HL-60/S4 (cell line): Measurements from ENCODE around the gene DRC7.

Experiments
- in situ Hi-C: fragments of 300-500 bp; cut with MboI; formaldehyde crosslinking; loops from 2 replicates; pipeline ENCODE4 v1.14.3; 2022; ENCODE audit warnings: low sequenced_read_pairs

DRC7 gene

DNA sequence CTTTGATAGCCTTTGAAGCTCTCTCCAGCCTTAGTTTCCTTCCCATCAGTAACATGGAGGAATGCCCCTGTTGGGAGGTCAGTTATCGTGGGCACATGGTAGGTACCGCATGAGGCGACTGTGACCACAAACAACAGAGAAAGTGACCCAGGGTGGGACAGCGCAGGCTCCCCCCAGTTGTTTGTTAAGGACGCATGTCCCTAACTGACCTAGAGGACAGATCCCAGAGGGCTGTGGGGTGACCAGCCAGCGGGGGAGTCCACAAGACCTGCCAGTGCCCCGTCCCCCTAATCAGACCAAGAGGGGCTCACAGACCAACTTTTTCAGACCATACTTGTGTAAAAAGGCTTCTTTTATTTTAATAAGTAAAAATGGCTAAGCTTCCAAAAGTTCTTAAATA, 63.3 kb downstream of the DRC7 start:
- in situ Hi-C loops, result loop anchor here (10.0 to 25.0 kb wide), 2 partner anchors 107 to 254 kb away; partner anchors contain the start of genes USB1 and ZNF319

DNA sequence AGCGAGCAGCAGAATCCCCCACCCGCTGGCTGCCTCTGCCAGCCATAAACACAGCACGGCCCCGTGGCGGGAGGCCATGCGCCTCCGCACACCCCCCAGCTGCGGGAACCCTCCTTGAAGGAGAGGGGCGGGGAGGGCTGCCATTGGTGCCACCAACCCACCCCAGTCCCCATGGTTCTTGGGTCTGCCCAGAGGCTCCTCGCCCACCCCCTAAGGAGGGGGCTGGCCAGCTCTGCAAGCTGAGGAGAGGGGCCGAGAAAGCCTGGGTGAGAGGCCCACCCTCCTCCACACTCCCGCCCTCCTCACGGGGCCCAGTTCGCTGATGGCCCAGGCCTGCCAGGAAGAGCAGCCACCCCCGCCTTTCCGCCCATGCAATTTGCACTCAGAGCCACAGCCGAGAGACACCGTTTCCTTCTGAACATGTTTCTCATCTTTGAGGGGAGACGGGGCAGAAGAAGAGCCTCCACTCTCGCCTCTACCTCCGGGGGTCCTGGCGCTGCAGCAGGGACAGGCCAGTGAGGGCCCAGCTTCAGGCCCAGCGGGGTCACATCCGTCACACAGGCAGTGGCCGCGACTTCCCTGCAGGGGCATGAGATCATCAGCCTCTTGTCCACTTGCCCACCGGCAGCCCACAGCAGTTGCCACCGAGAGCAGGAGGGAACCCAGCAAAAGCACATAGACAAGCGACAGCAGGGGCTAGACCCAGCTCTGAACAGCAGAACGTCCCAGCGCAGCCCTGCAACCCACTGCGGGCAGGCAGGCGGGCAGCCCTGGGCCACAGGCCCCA, 63.9 kb downstream of the DRC7 start:
- in situ Hi-C loops, result loop anchor here (10.0 to 25.0 kb wide), 2 partner anchors 106 to 254 kb away; partner anchors contain the start of genes USB1 and ZNF319

DNA sequence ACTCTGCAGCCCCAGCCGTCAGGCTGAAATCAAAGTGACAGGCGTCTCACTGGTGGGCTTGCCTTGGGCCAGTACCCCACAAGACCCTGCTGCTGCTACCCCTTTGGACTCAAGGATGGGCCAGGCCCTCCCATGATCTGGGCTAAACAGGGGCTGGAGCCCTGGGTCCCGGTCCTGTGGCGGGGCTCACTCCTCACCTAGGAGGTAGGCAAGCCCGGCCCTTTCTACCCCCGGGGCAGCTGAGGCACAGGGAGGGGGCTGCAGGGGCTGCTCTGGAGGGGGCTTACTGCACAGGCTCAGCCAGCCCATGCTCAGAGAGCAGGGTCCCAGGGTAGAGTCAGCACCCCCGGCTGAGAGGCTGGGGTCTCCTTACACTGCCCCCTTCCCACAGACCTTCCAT, 64.5 kb downstream of the DRC7 start:
- in situ Hi-C loops, result loop anchor here (10.0 to 25.0 kb wide), 2 partner anchors 106 to 253 kb away; partner anchors contain the start of genes USB1 and ZNF319

DNA sequence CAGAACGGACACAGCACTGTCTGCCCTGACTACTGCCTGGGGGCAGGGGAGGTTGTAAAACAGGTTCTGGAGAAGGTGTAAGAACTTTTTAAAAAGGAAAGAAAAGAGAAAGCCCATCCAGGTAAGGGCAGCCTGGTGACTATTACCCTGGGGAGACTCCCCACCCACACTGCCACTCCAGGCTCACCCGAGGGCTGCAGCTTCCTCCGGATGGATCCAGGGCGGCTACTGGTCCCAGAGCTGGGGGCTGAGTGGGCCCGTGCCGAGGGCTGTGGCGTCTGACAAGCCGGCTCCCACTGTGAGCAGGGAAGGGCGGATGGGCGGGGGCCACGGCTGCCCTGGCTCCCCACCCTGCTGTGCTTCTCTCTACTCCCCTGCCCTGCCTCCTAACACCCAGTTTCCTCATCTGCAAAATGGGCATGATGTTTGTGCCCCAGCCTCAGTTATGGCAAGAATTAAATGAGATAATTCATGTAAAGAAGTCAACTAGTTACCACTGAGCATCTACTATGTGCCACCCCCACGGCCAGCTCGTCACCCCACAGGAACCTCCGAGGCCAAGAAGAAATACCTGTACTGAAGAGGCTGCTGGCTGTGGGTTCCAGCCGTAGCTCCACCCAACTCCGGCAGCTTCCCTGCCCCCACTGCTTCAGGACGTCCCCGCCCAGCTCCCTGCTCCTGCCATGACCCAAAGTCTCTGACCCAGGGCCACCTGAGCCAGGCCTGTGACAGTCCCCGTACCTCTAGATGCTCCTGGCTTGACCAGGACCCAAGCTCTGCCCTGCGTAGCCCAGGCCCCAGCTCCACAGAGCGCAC, 65.1 kb downstream of the DRC7 start:
- in situ Hi-C loops, result loop anchor here (10.0 to 25.0 kb wide), 2 partner anchors 105 to 253 kb away; partner anchors contain the start of genes USB1 and ZNF319

DNA sequence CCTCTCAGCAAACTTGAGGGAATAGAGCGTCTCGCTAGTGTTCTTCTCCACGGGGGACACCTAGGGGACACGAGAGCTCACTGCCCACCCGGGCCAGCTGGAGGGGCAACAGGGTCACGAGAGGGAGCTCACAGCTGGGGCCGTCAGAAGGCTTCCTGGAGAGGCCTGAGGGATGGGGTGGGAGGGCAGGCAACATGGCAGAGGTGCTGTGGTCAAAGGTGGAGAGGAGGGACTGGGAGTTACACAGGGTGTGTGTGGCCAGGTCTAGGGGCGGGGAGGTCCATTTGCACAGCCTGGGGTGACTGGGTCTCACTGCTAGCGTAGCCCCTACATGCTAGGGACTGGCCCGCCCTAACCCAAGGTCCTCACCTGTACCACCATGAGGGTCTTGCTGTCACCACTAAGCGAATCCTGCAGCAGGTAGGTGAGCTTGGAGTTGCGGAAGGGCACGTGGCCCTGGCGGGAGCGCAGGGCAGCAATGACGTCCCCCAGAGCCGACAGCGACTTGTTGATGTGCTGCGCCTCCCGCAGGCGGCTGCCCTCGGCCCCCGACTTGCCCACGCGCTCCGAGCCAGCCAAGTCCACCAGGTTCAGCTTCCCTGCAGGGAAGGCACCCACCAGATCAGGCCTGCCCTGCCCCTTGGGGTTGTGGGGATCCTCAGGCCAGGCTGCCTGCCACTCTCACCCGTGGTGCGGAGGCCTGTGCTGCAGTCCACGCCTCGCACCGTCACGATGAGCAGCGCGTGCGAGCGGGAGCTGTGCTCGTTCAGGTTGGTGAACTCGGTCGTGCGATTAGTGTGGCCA, 66.0 kb downstream of the DRC7 start:
- in situ Hi-C loops, result loop anchor here (25.0 kb wide), 1 partner anchor 252 kb away; the partner anchor contains the start of genes USB1 and ZNF319

DNA sequence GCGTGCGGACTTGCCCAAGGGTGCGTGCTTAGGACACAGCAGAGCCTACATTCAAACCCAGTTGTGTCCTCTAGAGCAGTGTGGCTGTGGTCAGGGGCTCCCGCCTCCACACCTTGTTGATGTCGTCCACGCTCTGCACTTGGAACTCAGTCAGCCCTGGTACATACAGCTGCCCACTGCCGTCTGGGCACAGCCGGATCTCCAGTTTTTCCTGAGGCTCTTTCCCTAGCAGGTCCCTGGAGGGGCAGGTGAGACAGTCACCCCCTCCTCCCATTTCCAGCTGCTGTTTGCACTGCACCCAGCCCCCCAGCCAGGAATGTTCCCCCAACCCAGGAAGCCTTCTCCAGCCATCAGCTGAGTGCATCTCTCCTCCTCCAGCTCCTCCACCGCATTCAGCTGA, 66.7 kb downstream of the DRC7 start:
- in situ Hi-C loops, result loop anchor here (25.0 kb wide), 1 partner anchor 251 kb away; the partner anchor contains the start of genes USB1 and ZNF319

DNA sequence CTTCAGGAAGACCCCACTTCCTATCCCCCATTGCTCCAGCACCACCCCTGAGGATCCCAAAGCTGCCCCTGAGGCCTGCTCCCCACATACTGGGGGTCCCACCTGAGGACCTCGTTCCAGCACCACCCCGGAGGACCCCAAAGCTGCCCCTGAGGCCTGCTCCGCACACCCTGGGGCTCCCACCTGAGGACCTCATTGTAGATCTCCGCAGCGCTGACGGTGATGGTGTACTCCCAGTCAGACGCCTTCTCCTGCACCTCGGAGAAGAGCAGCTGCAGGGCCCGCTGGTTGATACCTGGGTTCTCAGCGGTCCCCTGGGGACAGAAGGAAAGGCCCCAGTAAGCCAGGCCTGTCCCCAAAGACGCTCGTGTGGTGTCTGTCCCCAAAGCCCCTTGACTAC, 67.4 kb downstream of the DRC7 start:
- in situ Hi-C loops, result loop anchor here (25.0 kb wide), 1 partner anchor 250 kb away; the partner anchor contains the start of genes USB1 and ZNF319

DNA sequence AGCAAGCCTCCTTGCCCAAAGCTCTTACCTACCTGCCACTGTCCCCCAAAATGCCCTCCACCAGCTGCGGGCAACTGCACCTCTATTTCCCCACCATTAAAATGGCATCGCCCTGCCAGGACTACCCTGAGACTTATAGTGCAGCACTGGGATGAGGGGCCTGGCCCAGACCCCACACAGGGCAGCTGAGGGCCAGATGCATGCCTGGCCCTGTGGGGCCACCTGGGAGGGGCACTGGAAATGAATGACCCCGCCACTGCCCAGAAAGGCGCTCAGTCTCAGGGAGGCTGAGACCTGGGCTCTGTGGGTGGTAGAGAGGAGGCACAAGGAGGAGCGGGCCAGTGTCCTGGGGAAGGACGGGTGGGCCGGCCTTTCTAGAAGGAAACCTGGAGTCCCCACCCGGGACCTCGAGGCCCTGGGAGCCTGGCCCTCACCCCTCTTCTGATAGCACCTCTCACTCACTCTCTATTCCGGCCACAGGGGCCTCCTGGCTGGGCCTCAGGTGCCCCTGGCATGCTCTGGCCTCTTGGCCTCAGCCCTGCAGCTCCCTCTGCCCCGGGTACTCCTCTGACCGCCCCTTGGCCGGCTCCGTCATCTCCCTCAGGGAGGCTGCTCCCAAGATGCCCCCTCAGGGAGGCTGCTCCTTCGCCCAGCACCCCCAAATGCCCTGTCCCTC, 67.9 kb downstream of the DRC7 start:
- in situ Hi-C loops, result loop anchor here (25.0 kb wide), 1 partner anchor 250 kb away; the partner anchor contains the start of genes USB1 and ZNF319

DNA sequence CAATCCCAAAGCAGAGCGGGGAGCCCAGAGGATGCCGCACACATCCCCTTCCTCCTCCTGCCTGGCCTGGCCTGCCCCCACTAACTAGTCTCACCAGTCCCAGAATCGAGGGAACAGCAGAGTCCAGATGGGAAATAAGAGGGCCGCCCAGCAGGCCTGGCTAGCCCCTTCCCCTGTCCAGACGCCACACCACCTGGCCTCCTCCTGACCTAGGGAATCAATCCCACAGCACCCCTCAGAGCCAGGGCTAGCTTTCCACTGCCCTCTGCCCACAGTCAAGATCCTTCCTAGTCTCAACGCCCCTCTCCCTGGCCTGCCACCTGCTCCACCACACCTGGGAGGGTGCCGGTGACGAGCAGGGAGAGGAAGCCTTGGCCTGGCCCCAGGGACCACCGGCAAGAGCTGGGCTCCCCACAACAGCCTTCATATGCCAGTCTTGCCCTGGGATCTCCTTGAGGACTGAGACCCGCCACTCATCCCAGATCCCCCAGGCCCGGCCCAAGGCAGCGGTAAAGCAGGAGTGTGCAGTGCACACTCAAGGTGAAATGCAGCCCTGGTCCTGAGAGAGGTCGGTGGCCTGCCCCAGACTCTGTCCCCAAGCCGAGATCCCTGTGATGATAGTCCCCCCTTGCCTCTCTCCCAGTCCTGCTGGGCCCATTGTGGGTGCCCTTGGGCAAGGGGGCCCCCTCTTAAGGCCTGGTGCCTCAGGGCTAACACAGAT, 68.8 kb downstream of the DRC7 start:
- in situ Hi-C loops, result loop anchor here (25.0 kb wide), 1 partner anchor 249 kb away; the partner anchor contains the start of genes USB1 and ZNF319

DNA sequence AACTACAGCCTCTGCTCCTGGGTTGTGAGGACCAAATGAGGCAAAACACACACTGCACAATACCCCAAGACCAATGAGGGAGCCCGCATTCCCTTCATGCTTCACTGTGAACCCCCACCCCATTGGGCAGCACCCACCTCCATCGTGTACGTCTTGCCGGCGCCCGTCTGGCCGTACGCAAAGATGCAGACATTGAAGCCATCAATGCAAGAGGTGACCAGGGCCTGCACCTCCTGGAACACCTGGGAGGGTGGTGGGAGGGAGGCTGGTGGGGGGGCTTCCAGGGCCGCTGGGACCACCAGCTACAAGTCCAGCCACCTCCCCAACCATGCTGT, 69.4 kb downstream of the DRC7 start:
- in situ Hi-C loops, result loop anchor here (25.0 kb wide), 1 partner anchor 248 kb away; the partner anchor contains the start of genes USB1 and ZNF319

DNA sequence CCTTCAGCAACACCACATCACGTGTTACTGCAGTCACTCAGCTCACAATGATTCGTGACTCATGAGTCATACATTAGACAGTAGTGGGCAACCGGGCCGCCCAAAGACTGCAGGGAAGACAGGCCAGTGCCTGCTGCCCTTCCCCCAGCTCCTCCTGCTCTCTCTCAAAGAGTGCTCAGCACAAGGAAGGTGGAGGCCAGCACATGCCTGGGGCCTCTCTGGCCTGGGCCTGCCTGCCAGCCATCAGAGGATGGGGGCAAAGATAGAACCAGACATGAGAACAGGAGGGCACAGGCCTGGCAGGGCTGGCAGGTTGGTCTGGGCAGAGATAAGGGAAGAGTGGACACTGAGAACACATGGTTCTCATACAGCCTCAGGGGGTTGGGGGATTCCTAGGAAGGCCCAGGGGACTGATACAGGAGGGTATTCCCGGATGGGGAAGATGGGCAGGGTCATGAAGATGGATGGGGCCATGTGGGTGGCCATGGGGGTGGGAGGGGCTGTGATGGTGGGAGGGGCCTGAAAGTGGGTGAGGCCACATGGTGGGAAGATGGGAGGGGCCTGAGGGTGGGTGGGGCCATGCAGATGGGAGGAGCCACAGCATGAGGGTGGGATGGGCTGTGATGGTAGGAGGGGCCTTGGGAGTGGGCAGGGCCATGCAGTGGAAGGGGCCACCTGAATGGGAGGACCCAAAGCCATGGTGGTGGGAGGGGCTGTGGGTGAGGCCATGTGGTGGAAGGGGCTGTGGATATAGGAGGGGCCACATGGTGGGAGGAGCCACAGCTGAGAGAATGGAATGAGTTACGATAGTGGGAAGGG, 69.9 kb downstream of the DRC7 start:
- in situ Hi-C loops, result loop anchor here (25.0 kb wide), 1 partner anchor 248 kb away; the partner anchor contains the start of genes USB1 and ZNF319

DNA sequence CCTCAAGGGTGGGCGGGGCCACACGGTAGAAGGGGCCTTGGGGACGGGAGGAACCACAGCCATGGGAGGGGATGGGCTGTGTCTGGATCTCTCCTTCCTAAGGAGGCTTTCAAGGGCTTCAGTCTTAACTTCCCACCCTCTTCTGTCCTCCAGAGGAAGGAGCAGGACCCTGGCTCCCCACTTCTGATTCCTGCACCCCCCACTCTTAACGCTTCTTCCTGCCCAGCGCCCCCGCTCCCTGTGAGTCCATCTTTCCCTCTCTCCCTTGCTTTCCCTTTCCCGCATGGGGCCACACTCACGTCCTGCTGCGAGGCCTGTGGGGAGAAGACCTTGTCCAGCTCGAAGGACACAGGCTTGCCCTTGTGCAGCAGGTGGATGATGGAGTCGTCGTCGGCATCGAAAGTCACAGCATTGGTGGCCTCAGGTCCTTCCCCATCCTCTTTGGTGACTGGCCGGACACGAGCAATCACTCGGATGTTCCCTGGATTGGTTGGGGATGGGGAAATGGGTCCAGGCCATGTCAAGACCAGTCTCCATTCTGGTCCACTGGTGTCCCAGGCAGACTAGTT, 70.6 kb downstream of the DRC7 start:
- in situ Hi-C loops, result loop anchor here (25.0 kb wide), 1 partner anchor 247 kb away; the partner anchor contains the start of genes USB1 and ZNF319

DNA sequence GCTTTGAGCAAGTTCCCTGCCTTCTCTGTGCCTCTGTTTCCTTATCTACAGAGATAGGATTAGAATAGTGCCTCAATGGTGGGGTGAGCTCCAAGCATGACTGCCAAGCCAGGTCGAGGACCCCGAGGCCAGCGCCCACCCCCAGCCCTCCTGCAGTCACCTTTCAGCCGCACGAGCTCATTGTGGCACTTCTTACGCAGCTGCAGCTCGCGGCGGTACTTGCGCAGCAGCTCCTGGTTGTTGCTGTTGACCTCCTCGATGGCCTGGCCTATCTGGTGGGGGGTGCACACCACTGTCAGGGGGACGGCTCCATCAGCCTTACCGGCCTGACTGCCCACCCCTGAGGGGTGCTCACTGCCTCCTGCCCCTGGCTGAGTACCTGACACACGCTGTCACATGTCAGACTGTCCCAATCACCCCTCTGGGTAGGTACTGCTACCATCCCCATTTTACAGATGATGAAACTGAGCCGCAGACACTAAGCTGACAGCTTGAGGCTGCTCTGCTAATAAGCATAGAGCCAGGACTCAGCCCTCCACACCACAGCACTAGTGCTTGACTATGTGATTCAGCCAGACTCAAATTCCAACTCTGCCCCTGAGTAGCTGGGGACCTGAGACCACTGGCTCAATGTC, 72.2 kb downstream of the DRC7 start:
- in situ Hi-C loops, result loop anchor here (25.0 kb wide), 1 partner anchor 245 kb away; the partner anchor contains the start of genes USB1 and ZNF319

DNA sequence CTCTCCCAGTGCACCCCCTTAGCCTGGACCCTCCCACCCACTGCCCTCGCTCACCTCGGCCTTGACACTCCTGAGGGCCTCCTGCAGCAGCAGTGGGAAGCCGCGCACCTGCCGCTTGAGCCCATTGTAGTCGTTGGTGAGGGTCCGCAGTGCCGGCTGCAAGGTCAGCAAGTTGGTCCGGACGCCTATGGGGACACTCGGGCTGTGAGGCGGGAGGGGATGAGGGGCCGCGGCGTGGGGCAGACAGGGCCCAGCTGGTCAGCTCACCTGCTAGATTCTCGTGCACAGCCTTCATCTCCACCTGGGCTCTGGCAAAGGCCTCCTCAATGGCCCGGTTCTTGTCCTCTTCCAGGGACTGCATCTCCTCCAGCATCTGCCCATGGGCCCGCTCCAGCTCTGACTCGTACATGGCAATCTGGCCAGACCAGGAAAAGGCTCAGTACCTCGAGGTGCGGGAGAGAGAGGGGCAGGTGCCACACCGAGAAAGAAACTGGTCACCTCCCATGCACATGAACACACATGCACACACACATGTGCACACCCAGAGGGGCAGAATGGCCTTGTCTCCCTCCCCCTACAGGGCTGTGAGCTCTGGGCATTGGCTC, 75.0 kb downstream of the DRC7 start:
- in situ Hi-C loops, result loop anchor here (25.0 kb wide), 1 partner anchor 243 kb away; the partner anchor contains the start of genes USB1 and ZNF319

DNA sequence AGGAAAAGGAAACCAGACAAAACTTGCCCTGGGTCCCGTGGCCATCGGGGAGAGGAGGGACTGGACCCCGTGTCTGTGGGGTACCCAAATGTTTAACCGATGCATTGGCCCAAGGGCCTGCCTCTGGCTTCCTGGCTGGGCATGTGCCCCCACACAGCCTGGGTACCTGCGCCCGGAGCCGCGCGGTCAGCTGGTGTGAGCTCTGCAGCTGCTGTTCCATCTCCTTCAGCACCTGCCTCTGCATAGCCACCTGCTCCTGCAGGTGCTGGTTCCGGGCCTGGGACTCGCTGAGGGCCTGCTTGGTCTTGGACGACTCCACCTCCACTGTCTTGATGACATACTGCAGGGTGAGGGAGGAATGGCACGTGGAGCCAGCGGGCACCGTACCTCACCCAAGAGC, 75.8 kb downstream of the DRC7 start:
- in situ Hi-C loops, result loop anchor here (25.0 kb wide), 1 partner anchor 242 kb away; the partner anchor contains the start of genes USB1 and ZNF319

DNA sequence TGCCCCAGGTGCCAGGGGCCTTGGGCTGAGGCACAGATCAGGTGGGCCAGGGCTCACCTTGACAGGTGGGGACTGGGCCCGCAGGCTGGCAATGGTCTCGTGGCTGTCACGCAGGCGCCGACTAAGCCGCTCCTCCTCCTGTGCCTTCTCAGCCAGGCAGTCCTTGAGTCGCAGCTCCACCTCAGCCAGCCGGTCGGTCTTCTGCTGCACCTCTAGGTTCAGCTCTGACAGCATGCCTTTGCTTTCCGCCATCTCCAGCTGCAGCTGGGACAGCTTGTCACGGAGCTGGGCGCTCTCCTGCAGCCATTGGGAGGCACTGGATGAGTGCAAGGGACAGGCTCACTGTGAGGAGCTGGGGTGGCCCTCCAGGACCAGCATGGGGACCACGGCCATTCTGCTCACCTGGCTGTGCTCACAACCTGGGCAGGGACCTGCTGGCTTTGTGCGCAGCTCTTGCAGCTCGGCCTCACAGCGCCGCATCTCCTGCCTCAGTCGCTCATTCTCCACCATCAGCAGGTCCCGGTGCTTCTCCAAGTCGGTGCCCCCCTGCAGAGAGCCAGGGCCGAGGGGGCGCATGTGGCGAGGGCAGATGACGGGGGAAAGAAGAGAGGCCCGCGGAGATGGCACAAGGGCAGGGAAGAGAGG, 76.7 kb downstream of the DRC7 start:
- in situ Hi-C loops, result loop anchor here (25.0 kb wide), 1 partner anchor 241 kb away; the partner anchor contains the start of genes USB1 and ZNF319
